OCI-LY7 (cell line): Measurements from ENCODE around the gene GMPS.
"Not testable (repeated sequence)": the region's sequence is repeated elsewhere in the genome, so short reads cannot be mapped to it uniquely, and the experiment has no call there.

Experiments used
- EZH2phosphoT487 ChIP-seq: fragments of 200-600 bp; sonication (generic); IDR thresholded peaks from 2 replicates; pipeline ENCODE4 v1.6.1; 2018; ENCODE audit warnings: low read depth, borderline replicate concordance, mild to moderate bottlenecking, mixed run types, antibody characterized with exemption, low read length, moderate library complexity, mixed read lengths
- TF ChIP-seq, protein P1 (sequence below): fragments of 200-600 bp; sonication (generic); conservative IDR thresholded peaks from 2 replicates; pipeline ENCODE4 v1.5.1; 2014; ENCODE audit warnings: mild to moderate bottlenecking, antibody characterized with exemption, low read length, moderate library complexity, mixed read lengths

DNA sequence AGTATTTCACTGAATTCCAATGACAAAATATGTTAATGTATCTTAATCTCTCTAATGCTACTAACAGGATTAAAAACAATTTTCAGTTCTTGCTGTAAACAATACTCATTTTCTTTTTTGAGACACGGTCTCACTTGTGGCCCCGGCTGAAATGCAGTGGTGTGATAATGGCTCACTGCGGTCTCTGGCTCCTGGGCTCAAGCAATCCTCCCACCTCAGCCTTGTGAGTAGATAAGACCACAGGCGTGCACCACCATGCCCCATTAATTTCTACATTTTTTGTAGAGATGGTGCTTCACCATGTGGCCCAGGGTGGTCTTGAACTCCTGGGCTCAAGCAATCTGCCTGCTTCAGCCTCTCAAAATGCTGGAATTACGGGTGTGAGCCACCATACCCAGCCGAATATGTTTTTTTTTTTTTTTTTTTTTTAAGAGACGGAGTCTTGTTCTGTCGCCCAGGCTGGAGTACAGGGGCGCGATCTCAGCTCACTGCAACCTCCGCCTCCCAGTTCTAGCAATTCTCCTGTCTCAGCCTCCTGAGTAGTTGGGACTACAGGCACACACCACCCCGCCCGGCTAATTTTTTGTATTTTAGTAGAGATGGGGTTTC lies 41.9 kb upstream of the GMPS start:
- TF ChIP-seq EZH2phosphoT487: not testable (repeated sequence)
- TF ChIP-seq, protein P1, sequence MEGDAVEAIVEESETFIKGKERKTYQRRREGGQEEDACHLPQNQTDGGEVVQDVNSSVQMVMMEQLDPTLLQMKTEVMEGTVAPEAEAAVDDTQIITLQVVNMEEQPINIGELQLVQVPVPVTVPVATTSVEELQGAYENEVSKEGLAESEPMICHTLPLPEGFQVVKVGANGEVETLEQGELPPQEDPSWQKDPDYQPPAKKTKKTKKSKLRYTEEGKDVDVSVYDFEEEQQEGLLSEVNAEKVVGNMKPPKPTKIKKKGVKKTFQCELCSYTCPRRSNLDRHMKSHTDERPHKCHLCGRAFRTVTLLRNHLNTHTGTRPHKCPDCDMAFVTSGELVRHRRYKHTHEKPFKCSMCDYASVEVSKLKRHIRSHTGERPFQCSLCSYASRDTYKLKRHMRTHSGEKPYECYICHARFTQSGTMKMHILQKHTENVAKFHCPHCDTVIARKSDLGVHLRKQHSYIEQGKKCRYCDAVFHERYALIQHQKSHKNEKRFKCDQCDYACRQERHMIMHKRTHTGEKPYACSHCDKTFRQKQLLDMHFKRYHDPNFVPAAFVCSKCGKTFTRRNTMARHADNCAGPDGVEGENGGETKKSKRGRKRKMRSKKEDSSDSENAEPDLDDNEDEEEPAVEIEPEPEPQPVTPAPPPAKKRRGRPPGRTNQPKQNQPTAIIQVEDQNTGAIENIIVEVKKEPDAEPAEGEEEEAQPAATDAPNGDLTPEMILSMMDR: not testable (repeated sequence)
